ENCODE results near the gene AGR2. TPM values are rescaled to one million over a fixed set of nuclear protein-coding genes. Genes with fewer than 3 reads are reported as not detected.
"Not testable (repeated sequence)": the region's sequence is repeated elsewhere in the genome, so short reads cannot be mapped to it uniquely, and the experiment has no call there.

The AGR2 gene
- total RNA-seq = not detected

- DNase-seq (no peak), ATAC-seq (no peak)
- no peaks in the 10 kb centered on the region for H3K4me1 Mint-ChIP-seq
- POLR2A ChIA-PET = no interaction called here
- no peaks in the 10 kb centered on the region for H3K36me3 Mint-ChIP-seq (ENCODE audit: low read depth)
- H3K4me3 Mint-ChIP-seq = no peak within 1 kb of the TSS
- H3K27ac Mint-ChIP-seq = no peak within 1 kb of the TSS
- intact Hi-C loops (cut with DNase I, micrococcal nuclease) = no loop called here
- peaks cover 8% of the 10 kb centered on the region for H3K27me3 Mint-ChIP-seq
- H3K9me3 Mint-ChIP-seq (ENCODE audit: low read depth) = no peaks in the 10 kb centered on the region
- CTCF ChIA-PET = no interaction called here
Measured at GRCh38 chr7:16804674-16805439, at the start of gene AGR2. Gene AGR2 (minus strand): TSS chr7:16804999. CDS start chr7:16801796, 3,203 bp downstream.

GRCh38 chr7:16853189-16853588, 48.4 kb upstream of the AGR2 start:
- H3K36me3 Mint-ChIP-seq (ENCODE audit: low read depth); intact Hi-C loops (cut with DNase I, micrococcal nuclease); DNase-seq; H3K4me3 Mint-ChIP-seq; H3K4me1 Mint-ChIP-seq; POLR2A ChIA-PET; ATAC-seq; H3K9me3 Mint-ChIP-seq (ENCODE audit: low read depth); H3K27ac Mint-ChIP-seq: not testable (repeated sequence)
- CTCF ChIA-PET = interaction anchor here (1.1 kb wide), 1 partner anchor 12 kb away, joined by 4 read pairs; no protein-coding TSS in a partner anchor
- H3K27me3 Mint-ChIP-seq = peaks cover 23% of the 10 kb centered on the region

DNA sequence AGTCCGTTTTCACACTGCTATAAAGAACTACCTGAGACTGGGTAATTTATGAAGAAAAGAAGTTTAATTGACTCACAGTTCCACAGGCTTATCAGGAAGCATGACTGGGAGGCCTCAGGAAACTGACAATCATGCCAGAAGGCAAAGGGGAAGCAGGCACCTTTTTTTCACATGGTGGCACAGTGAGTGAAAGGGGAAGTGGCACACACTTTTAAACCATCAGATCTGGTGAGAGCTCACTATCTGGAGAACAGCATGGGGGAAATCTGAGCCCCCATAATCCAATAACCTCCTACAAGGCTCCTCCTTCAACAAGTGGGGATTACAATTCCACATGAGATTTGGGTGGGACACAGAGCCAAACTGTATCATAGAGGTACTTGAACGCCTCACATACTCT, 47.0 kb upstream of the AGR2 start:
- ChIA-PET POLR2A (no interaction called here), CTCF (no interaction called here)
- Mint-ChIP-seq H3K9me3 (ENCODE audit: low read depth) (no peaks in the 10 kb centered on the region), H3K36me3 (ENCODE audit: low read depth) (no peaks in the 10 kb centered on the region), H3K4me3 (no peak overlapping the region), H3K4me1 (no peaks in the 10 kb centered on the region), H3K27me3 (peaks cover 23% of the 10 kb centered on the region), H3K27ac (no peak overlapping the region)
- no peak for DNase-seq
- intact Hi-C loops (cut with DNase I, micrococcal nuclease) = no loop called here
- no peak for ATAC-seq

DNA sequence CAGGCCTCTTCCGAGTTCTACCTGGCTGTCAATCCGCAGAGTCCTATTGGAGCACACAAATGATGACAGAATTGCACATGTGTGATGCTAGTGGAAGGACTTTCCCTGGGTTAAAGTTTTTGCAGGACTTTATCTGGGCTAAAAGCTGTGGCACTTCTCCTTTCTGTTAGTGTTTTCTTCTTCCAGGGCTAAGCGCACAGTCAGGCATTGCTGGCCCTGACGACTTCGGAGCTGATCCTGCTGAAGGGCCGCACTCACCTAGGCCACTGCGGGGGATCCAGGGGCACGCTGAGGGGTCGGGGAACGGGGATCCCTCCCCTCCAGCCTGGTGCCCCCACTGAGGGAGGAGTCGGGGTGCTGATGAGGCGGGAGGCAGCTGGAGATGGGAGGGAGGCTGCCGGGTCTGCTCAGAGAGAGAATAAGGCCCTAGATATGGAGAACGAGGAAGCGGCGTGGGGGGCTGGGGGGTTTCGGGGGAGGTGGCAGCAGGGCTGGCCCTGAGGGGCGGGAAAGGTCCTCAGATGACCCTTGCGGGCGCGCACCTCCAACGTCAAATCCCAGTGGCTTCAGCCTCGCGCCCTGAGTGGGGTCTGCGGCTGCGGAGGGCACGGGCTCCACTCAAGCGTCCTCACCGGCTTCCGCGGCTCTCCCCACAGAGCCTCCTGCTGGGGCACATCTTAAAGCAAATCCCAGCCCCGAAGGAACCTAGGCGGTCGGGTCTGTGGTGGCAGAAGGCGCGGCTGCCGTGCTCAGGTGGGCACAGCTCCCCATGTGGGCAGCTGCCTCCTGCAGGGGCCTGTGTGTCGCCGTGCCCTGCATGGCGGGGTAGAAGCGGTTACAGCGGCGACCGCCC, 46.0 kb upstream of the AGR2 start:
- H3K4me1 Mint-ChIP-seq = no peaks in the 10 kb centered on the region
- DNase-seq (no peak), ATAC-seq (no peak)
- no peak overlapping the region for H3K4me3 Mint-ChIP-seq
- POLR2A ChIA-PET = no interaction called here
- intact Hi-C loops (cut with DNase I, micrococcal nuclease) = no loop called here
- H3K36me3 Mint-ChIP-seq (ENCODE audit: low read depth) = no peaks in the 10 kb centered on the region
- CTCF ChIA-PET = no interaction called here
- H3K27me3 Mint-ChIP-seq = peaks cover 23% of the 10 kb centered on the region
- H3K9me3 Mint-ChIP-seq (ENCODE audit: low read depth) = no peaks in the 10 kb centered on the region
- H3K27ac Mint-ChIP-seq = no peak overlapping the region

DNA sequence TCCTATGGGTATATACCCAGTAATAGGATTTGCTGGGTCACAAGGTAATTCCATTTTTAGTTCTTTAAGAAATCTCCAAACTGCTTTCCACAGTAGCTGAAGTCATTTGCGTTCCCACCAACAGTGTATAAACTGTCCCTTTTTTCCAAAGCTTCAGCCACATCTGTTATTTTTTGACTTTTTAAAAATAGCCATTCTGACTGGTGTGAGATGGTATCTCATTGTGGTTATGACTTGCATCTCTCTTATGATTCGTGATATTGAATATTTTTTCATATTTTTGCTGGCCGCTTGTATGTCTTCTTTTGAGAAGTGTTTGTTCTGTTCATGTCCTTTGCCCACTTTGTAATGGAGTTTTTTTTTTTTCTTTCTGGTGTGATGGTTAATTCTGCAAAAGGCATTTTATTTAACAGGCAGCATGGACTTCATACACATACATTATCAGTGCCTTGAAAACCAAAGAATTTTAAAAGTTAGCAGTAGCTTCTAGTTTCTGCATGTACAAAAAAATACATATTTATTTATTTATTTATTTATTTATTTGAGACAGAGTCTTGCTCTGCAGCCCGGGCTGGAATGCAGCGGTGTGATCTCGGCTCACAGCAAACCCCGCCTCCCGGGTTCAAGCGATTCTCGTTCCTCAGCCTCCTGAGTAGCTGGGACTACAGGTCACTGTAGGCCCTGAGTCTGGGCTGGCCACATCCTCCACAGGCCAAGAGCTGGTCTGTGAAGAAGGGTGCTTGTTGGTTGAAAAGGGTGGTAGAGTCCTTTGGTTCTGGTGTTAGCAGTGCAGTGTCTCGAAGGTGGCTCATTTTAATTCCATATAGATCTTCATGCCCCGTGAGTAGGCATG, 44.7 kb upstream of the AGR2 start:
- H3K27me3 Mint-ChIP-seq = peaks cover 23% of the 10 kb centered on the region
- no peaks in the 10 kb centered on the region for H3K9me3 Mint-ChIP-seq (ENCODE audit: low read depth)
- H3K4me1 Mint-ChIP-seq = no peaks in the 10 kb centered on the region
- ChIA-PET POLR2A (no interaction called here), CTCF (interaction anchor here (0.6 to 1.1 kb wide), 3 partner anchors 9 to 999 kb away, joined by 4 to 5 read pairs (median 4); no protein-coding TSS in a partner anchor)
- no peaks in the 10 kb centered on the region for H3K36me3 Mint-ChIP-seq (ENCODE audit: low read depth)
- no peak overlapping the region for H3K4me3 Mint-ChIP-seq
- no peak overlapping the region for H3K27ac Mint-ChIP-seq
- intact Hi-C loops (cut with DNase I, micrococcal nuclease) = no loop called here
- DNase-seq (no peak), ATAC-seq (no peak)

GRCh38 chr7:16847381-16847860, 42.6 kb upstream of the AGR2 start:
- Mint-ChIP-seq H3K27me3 (peaks cover 20% of the 10 kb centered on the region), H3K36me3 (ENCODE audit: low read depth) (no peaks in the 10 kb centered on the region), H3K4me3 (no peak overlapping the region), H3K9me3 (ENCODE audit: low read depth) (no peaks in the 10 kb centered on the region), H3K27ac (no peak overlapping the region), H3K4me1 (no peaks in the 10 kb centered on the region)
- CTCF ChIA-PET = no interaction called here
- POLR2A ChIA-PET = no interaction called here
- intact Hi-C loops (cut with DNase I, micrococcal nuclease) = no loop called here
- no peak for DNase-seq
- no peak for ATAC-seq

GRCh38 chr7:16846601-16847165, 41.9 kb upstream of the AGR2 start:
- H3K27ac Mint-ChIP-seq = no peak overlapping the region
- no peaks in the 10 kb centered on the region for H3K9me3 Mint-ChIP-seq (ENCODE audit: low read depth)
- ATAC-seq (no peak), DNase-seq (no peak)
- intact Hi-C loops (cut with DNase I, micrococcal nuclease) = no loop called here
- peaks cover 17% of the 10 kb centered on the region for H3K27me3 Mint-ChIP-seq
- no peaks in the 10 kb centered on the region for H3K36me3 Mint-ChIP-seq (ENCODE audit: low read depth)
- H3K4me3 Mint-ChIP-seq = no peak overlapping the region
- no peaks in the 10 kb centered on the region for H3K4me1 Mint-ChIP-seq
- ChIA-PET POLR2A (no interaction called here), CTCF (interaction anchor here (0.7 kb wide), 1 partner anchor 43 kb away, joined by 3 read pairs; no protein-coding TSS in a partner anchor)

DNA sequence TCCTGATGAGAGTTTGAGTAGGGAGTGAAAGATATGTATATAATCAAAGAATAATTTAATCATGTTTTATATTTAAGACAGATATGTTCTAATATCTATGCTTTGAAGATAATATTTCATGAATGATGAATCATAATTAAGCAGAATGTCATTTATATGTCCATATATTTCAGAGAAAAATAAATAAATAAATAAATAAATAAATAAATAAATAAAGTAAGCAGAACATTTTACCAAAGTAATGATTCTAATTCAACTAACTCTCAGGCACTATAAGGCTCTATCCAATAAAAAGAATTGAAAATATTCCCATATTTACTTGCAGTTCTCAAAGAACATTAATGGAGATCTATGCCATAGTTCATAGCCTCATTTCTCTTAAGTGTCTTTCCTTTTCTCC, 40.9 kb upstream of the AGR2 start:
- POLR2A ChIA-PET = no interaction called here
- intact Hi-C loops (cut with DNase I, micrococcal nuclease) = no loop called here
- H3K27ac Mint-ChIP-seq = no peak overlapping the region
- no peak overlapping the region for H3K4me3 Mint-ChIP-seq
- H3K27me3 Mint-ChIP-seq = peaks cover 11% of the 10 kb centered on the region
- no peaks in the 10 kb centered on the region for H3K36me3 Mint-ChIP-seq (ENCODE audit: low read depth)
- CTCF ChIA-PET = no interaction called here
- no peaks in the 10 kb centered on the region for H3K9me3 Mint-ChIP-seq (ENCODE audit: low read depth)
- ATAC-seq (no peak), DNase-seq (no peak)
- no peaks in the 10 kb centered on the region for H3K4me1 Mint-ChIP-seq

GRCh38 chr7:16841681-16842080, 36.9 kb upstream of the AGR2 start:
- POLR2A ChIA-PET = no interaction called here
- CTCF ChIA-PET = interaction anchor here (0.6 to 1.1 kb wide), 2 partner anchors 14 to 241 kb away, joined by 3 read pairs; no protein-coding TSS in a partner anchor
- Mint-ChIP-seq H3K4me1 (no peaks in the 10 kb centered on the region), H3K4me3 (no peak overlapping the region), H3K36me3 (ENCODE audit: low read depth) (no peaks in the 10 kb centered on the region), H3K27me3 (no peaks in the 10 kb centered on the region), H3K9me3 (ENCODE audit: low read depth) (no peaks in the 10 kb centered on the region), H3K27ac (no peak overlapping the region)
- no peak for DNase-seq
- ATAC-seq = no peak
- intact Hi-C loops (cut with DNase I, micrococcal nuclease) = no loop called here

DNA sequence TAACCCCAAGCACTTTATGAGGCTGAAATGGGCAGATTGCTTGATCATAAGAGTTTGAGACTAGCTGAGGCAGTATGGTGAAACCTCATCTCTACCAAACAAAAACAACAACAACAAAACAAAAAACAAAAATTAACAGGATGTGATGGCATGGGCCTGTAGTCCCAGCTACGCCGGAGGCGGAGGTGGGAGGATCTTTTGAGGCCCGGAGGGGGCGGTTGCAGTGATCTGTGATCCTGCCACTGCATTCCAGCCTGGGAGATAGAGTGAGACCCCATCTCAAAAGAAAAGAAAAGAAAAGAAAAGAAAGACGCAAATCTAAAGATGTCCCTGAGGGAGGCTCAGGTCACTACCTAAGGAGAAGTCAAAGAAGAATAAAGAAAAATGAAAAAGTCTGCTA, 35.3 kb upstream of the AGR2 start:
- H3K4me1 Mint-ChIP-seq = no peaks in the 10 kb centered on the region
- H3K4me3 Mint-ChIP-seq = no peak overlapping the region
- intact Hi-C loops (cut with DNase I, micrococcal nuclease) = no loop called here
- H3K36me3 Mint-ChIP-seq (ENCODE audit: low read depth) = no peaks in the 10 kb centered on the region
- H3K27ac Mint-ChIP-seq = no peak overlapping the region
- H3K9me3 Mint-ChIP-seq (ENCODE audit: low read depth) = no peaks in the 10 kb centered on the region
- ChIA-PET CTCF (interaction anchor here (1.3 kb wide), 1 partner anchor 39 kb away, joined by 4 read pairs; no protein-coding TSS in a partner anchor), POLR2A (no interaction called here)
- no peak for DNase-seq
- H3K27me3 Mint-ChIP-seq = no peaks in the 10 kb centered on the region
- ATAC-seq = no peak

DNA sequence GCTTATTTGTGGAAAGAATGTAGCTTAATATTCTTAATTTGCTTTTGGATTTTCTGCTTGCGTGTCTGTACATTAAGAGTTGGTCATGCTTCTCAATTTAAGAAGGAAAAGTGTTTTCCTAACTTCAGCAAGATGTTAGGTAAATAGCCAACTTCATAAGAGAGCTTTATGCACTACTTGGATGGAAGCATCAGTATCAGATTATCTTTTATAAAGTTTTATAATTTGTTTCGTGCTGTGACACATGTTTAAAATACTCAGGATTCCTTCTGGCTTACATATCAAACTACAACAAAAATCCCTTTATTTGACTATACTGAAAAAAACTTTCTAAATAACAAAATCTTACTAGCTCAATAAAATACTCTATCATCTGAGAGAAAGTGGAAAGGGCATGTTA, 34.8 kb upstream of the AGR2 start:
- H3K4me3 Mint-ChIP-seq = no peak overlapping the region
- H3K9me3 Mint-ChIP-seq (ENCODE audit: low read depth) = no peaks in the 10 kb centered on the region
- H3K4me1 Mint-ChIP-seq = no peaks in the 10 kb centered on the region
- no peak for DNase-seq
- CTCF ChIA-PET = interaction anchor here (1.3 kb wide), 1 partner anchor 38 kb away, joined by 4 read pairs; no protein-coding TSS in a partner anchor
- POLR2A ChIA-PET = no interaction called here
- no peak overlapping the region for H3K27ac Mint-ChIP-seq
- no peaks in the 10 kb centered on the region for H3K36me3 Mint-ChIP-seq (ENCODE audit: low read depth)
- intact Hi-C loops (cut with DNase I, micrococcal nuclease) = no loop called here
- H3K27me3 Mint-ChIP-seq = no peaks in the 10 kb centered on the region
- ATAC-seq = no peak

Measured in activated CD4-positive, alpha-beta T cell treated with anti-CD3 and anti-CD28 coated beads for 36 hours (primary cell).